Iris pigment epithelial cell (primary cell): ENCODE results near the gene ZFR2.

Experiments
- DNase-seq: peaks from one replicate; pipeline ENCODE4 v3.0.0-alpha.2; 2011; ENCODE audit warnings: low read depth

The ZFR2 gene

GRCh38 chr19:3813473-3814392 lies 55.1 kb downstream of the ZFR2 start:
- DNase-seq = no peak

GRCh38 chr19:3810708-3811355 lies 58.0 kb downstream of the ZFR2 start:
- DNase-seq = no peak

- no peak for DNase-seq
Measured at GRCh38 chr19:3809881-3810707, 58.7 kb downstream of the ZFR2 start.

- no peak for DNase-seq
Measured at GRCh38 chr19:3808420-3809143, 60.3 kb downstream of the ZFR2 start.

- DNase-seq = no peak
Measured at GRCh38 chr19:3807574-3808354, 61.1 kb downstream of the ZFR2 start.

- no peak for DNase-seq
Measured at GRCh38 chr19:3807131-3807480, 61.7 kb downstream of the ZFR2 start.

GRCh38 chr19:3805859-3806258 lies 63.0 kb downstream of the ZFR2 start:
- DNase-seq = no peak

GRCh38 chr19:3804429-3804828 lies 64.4 kb downstream of the ZFR2 start:
- no peak for DNase-seq

- no peak for DNase-seq
Measured at GRCh38 chr19:3803986-3804385, 64.9 kb downstream of the ZFR2 start.

GRCh38 chr19:3803114-3803888 lies 65.5 kb downstream of the ZFR2 start:
- no peak for DNase-seq

- no peak for DNase-seq
Measured at GRCh38 chr19:3801412-3802096, 67.3 kb downstream of the ZFR2 start.

GRCh38 chr19:3800996-3801395 lies 67.8 kb downstream of the ZFR2 start:
- no peak for DNase-seq

- no peak for DNase-seq
Measured at GRCh38 chr19:3798137-3798536, 70.7 kb downstream of the ZFR2 start.

GRCh38 chr19:3796358-3796757 lies 72.5 kb downstream of the ZFR2 start:
- no peak for DNase-seq

GRCh38 chr19:3793799-3794198 lies 75.0 kb downstream of the ZFR2 start:
- no peak for DNase-seq

GRCh38 chr19:3792114-3792513 lies 76.7 kb downstream of the ZFR2 start:
- no peak for DNase-seq

- no peak for DNase-seq
Measured at GRCh38 chr19:3790941-3791340, 77.9 kb downstream of the ZFR2 start.

GRCh38 chr19:3790209-3790734 lies 78.6 kb downstream of the ZFR2 start:
- no peak for DNase-seq

GRCh38 chr19:3788996-3789778 lies 79.7 kb downstream of the ZFR2 start:
- DNase-seq = no peak
